UCSD-AML1 (cell line): Measurements from ENCODE around the gene BRDT.

Source experiments
- DNase-seq: peaks from one replicate; lab custom pipeline; 2025; ENCODE audit not compliant: unreplicated experiment; lab: John Stamatoyannopoulos, UW

BRDT gene

GRCh38 chr1:91949356-91949699, at the start of gene BRDT:
Gene BRDT (plus strand): TSS chr1:91949401. CDS start chr1:91962755, 13,354 bp downstream.
- no peak for DNase-seq

- no peak for DNase-seq
Measured at GRCh38 chr1:91900562-91900961, 48.6 kb upstream of the BRDT start.

GRCh38 chr1:91901231-91901630, 48.0 kb upstream of the BRDT start:
- no peak for DNase-seq

GRCh38 chr1:91912266-91912665, 36.9 kb upstream of the BRDT start:
- no peak for DNase-seq

GRCh38 chr1:91913018-91913417, 36.2 kb upstream of the BRDT start:
- no peak for DNase-seq

GRCh38 chr1:91916046-91916445, 33.2 kb upstream of the BRDT start:
- no peak for DNase-seq

GRCh38 chr1:91916811-91917460, 32.3 kb upstream of the BRDT start:
- no peak for DNase-seq

- DNase-seq = no peak
Measured at GRCh38 chr1:91919962-91920361, 29.2 kb upstream of the BRDT start.

- no peak for DNase-seq
Measured at GRCh38 chr1:91924146-91924545, 25.1 kb upstream of the BRDT start.

- no peak for DNase-seq
Measured at GRCh38 chr1:91925644-91926435, 23.4 kb upstream of the BRDT start.

- DNase-seq = no peak
Measured at GRCh38 chr1:91928026-91928425, 21.2 kb upstream of the BRDT start.

- DNase-seq = no peak
Measured at GRCh38 chr1:91929250-91929649, 20.0 kb upstream of the BRDT start.

- DNase-seq = no peak
Measured at GRCh38 chr1:91937613-91938012, 11.6 kb upstream of the BRDT start.

GRCh38 chr1:91940496-91940895, 8.7 kb upstream of the BRDT start:
- DNase-seq = no peak

- no peak for DNase-seq
Measured at GRCh38 chr1:91944087-91944486, 5.1 kb upstream of the BRDT start.

GRCh38 chr1:91948097-91948496, 1.1 kb upstream of the BRDT start:
- DNase-seq = no peak

- no peak for DNase-seq
Measured at GRCh38 chr1:91948501-91949355, 473 bp upstream of the BRDT start.

GRCh38 chr1:91952187-91952586, 3.0 kb downstream of the BRDT start:
- no peak for DNase-seq

GRCh38 chr1:91958926-91959325, 9.7 kb downstream of the BRDT start:
- DNase-seq = no peak

- DNase-seq = no peak
Measured at GRCh38 chr1:91968334-91968733, 19.1 kb downstream of the BRDT start.

- no peak for DNase-seq
Measured at GRCh38 chr1:91979383-91979782, 30.2 kb downstream of the BRDT start.

GRCh38 chr1:91980663-91981062, 31.5 kb downstream of the BRDT start:
- DNase-seq = no peak
